ENCODE results near the gene PURA. TPM values are rescaled to one million over a fixed set of nuclear protein-coding genes. Genes with fewer than 3 reads are reported as not detected.
A peak's percentile ranks its signal among the peaks of the same experiment; 100 is the strongest.

The PURA gene
- total and polyA plus RNA-seq, 4 experiments from 2014 or later: 2.5 to 36.2 (median 18.0) TPM

- DNase-seq: no peak
- no peaks in the 10 kb centered on the region for H3K9me3 Mint-ChIP-seq
- H3K27me3 Mint-ChIP-seq: no peaks in the 10 kb centered on the region
- peak overlapping the region; percentile 92 to 100 (median 97) for H3K4me3 Mint-ChIP-seq
- no peaks in the 10 kb centered on the region for H3K27me3 ChIP-seq (ENCODE audit: insufficient read depth, low read length)
- peak overlapping the region; percentile 94 for H3K27ac ChIP-seq (ENCODE audit: low read depth, low read length)
- H3K9me3 ChIP-seq (ENCODE audit: control insufficient read depth in 1 of 2, low read length in 2 of 2): no peaks in the 10 kb centered on the region
- ChIA-PET CTCF (ENCODE audit: partially characterized antibody) (interaction anchor here (0.8 to 10.2 kb wide), 4 partner anchors 8 to 37 kb away, joined by 4 to 72 read pairs (median 4); no protein-coding TSS in a partner anchor), POLR2A (ENCODE audit: partially characterized antibody) (interaction anchor here (0.6 to 4.4 kb wide), 6 partner anchors 6 to 774 kb away, joined by 3 to 33 read pairs (median 4); partner anchors contain the start of genes HARS1, HARS2 and PURA)
- peaks cover 19 to 66% (median 48%) of the 10 kb centered on the region in 4 donors for H3K4me1 Mint-ChIP-seq
- no peaks in the 10 kb centered on the region for H3K36me3 ChIP-seq (ENCODE audit: insufficient read depth, low read length)
- H3K4me1 ChIP-seq (ENCODE audit: insufficient read depth, low read length): peaks cover 55% of the 10 kb centered on the region
- intact Hi-C loops (cut with micrococcal nuclease): loop anchor here (5.0 to 10.0 kb wide), 5 partner anchors 37 to 1532 kb away; partner anchors contain the start of genes HSPA9, MATR3, TAF7 and ZMAT2
- H3K27ac Mint-ChIP-seq: peak overlapping the region; percentile 67 to 100 (median 99)
- H3K4me3 ChIP-seq (ENCODE audit: low read length in 2 of 2): peak overlapping the region; percentile 77 to 88
- H3K36me3 Mint-ChIP-seq: peaks cover 0 to 16% of the 10 kb centered on the region in 2 donors
These were observed 4.7 kb upstream of the PURA start for GRCh38 chr5:140109018-140109758.

- intact Hi-C loops (cut with micrococcal nuclease): loop anchor here (5.0 to 10.0 kb wide), 8 partner anchors 38 to 1775 kb away; partner anchors contain the start of genes APBB3, CDC25C, FAM53C and HSPA9
- ChIA-PET CTCF (ENCODE audit: partially characterized antibody) (interaction anchor here (1.8 to 10.2 kb wide), 2 partner anchors 34 to 37 kb away, joined by 4 to 72 read pairs; no protein-coding TSS in a partner anchor), POLR2A (ENCODE audit: partially characterized antibody) (interaction anchor here (0.6 to 3.7 kb wide), 3 partner anchors 10 to 775 kb away, joined by 3 to 21 read pairs (median 4); no protein-coding TSS in a partner anchor)
- Mint-ChIP-seq H3K27me3 (no peaks in the 10 kb centered on the region), H3K36me3 (peaks cover 0 to 20% of the 10 kb centered on the region in 2 donors), H3K4me1 (peaks cover 22 to 71% (median 53%) of the 10 kb centered on the region in 4 donors), H3K4me3 (peak overlapping the region in 7 of 8 donors; percentile 92 to 100 (median 97)), H3K27ac (peak overlapping the region in 2 of 7 donors; percentile 99), H3K9me3 (no peaks in the 10 kb centered on the region)
- H3K27ac ChIP-seq (ENCODE audit: low read depth, low read length): no peak overlapping the region
- H3K9me3 ChIP-seq (ENCODE audit: control insufficient read depth in 1 of 2, low read length in 2 of 2): no peaks in the 10 kb centered on the region
- no peak for DNase-seq
- no peaks in the 10 kb centered on the region for H3K27me3 ChIP-seq (ENCODE audit: insufficient read depth, low read length)
- peaks cover 57% of the 10 kb centered on the region for H3K4me1 ChIP-seq (ENCODE audit: insufficient read depth, low read length)
- H3K4me3 ChIP-seq (ENCODE audit: low read length in 2 of 2): no peak overlapping the region
- no peaks in the 10 kb centered on the region for H3K36me3 ChIP-seq (ENCODE audit: insufficient read depth, low read length)
These were observed 3.9 kb upstream of the PURA start for GRCh38 chr5:140109759-140110645.

DNA sequence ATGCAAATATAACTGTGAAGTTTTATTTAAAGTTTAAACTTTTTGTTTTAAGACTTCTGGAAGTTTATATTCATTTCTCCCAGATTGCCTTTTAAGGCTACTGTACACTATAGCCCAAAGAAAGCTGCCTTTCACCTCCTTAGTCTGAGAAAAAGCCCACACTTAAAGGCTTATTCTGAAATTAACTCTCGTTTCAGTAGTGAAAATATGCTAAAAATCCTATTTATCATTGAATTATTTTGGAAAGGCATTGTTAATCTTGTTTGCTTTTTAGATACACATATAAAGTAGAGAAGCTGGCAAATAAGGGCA, 3.3 kb upstream of the PURA start:
- Histone ChIP-seq H3K36me3 (ENCODE audit: insufficient read depth, low read length) (no peaks in the 10 kb centered on the region), H3K4me1 (ENCODE audit: insufficient read depth, low read length) (peaks cover 63% of the 10 kb centered on the region), H3K4me3 (ENCODE audit: low read length in 2 of 2) (no peak overlapping the region), H3K27ac (ENCODE audit: low read depth, low read length) (no peak overlapping the region), H3K27me3 (ENCODE audit: insufficient read depth, low read length) (no peaks in the 10 kb centered on the region), H3K9me3 (ENCODE audit: control insufficient read depth in 1 of 2, low read length in 2 of 2) (no peaks in the 10 kb centered on the region)
- H3K27me3 Mint-ChIP-seq: no peaks in the 10 kb centered on the region
- peaks cover 0 to 20% of the 10 kb centered on the region in 2 donors for H3K36me3 Mint-ChIP-seq
- H3K4me1 Mint-ChIP-seq: peaks cover 22 to 77% (median 55%) of the 10 kb centered on the region in 4 donors
- H3K4me3 Mint-ChIP-seq: peak overlapping the region in 1 of 8 donors; percentile 45
- POLR2A ChIA-PET (ENCODE audit: partially characterized antibody): no interaction called here
- CTCF ChIA-PET (ENCODE audit: partially characterized antibody): interaction anchor here (10.2 kb wide), 1 partner anchor 33 kb away, joined by 72 read pairs; no protein-coding TSS in a partner anchor
- intact Hi-C loops (cut with micrococcal nuclease): loop anchor here (5.0 to 10.0 kb wide), 3 partner anchors 452 to 1776 kb away; partner anchors contain the start of genes APBB3, CDC25C, FAM53C and SIL1
- H3K27ac Mint-ChIP-seq: peak overlapping the region in 1 of 7 donors; percentile 97
- H3K9me3 Mint-ChIP-seq: no peaks in the 10 kb centered on the region
- DNase-seq: no peak

GRCh38 chr5:140111011-140111858, 2.7 kb upstream of the PURA start:
- H3K4me1 Mint-ChIP-seq: peaks cover 29 to 80% (median 59%) of the 10 kb centered on the region in 4 donors
- no peak overlapping the region for H3K4me3 ChIP-seq (ENCODE audit: low read length in 2 of 2)
- no peak for DNase-seq
- CTCF ChIA-PET (ENCODE audit: partially characterized antibody): interaction anchor here (0.9 to 12.7 kb wide), 3 partner anchors 28 to 33 kb away, joined by 3 to 148 read pairs (median 72); no protein-coding TSS in a partner anchor
- peaks cover 0 to 20% of the 10 kb centered on the region in 2 donors for H3K36me3 Mint-ChIP-seq
- no peaks in the 10 kb centered on the region for H3K36me3 ChIP-seq (ENCODE audit: insufficient read depth, low read length)
- POLR2A ChIA-PET (ENCODE audit: partially characterized antibody): interaction anchor here (1.4 kb wide), 1 partner anchor 63 kb away, joined by 4 read pairs; no protein-coding TSS in a partner anchor
- H3K27me3 Mint-ChIP-seq: no peaks in the 10 kb centered on the region
- H3K9me3 ChIP-seq (ENCODE audit: control insufficient read depth in 1 of 2, low read length in 2 of 2): no peaks in the 10 kb centered on the region
- intact Hi-C loops (cut with micrococcal nuclease): loop anchor here (5.0 to 10.0 kb wide), 3 partner anchors 451 to 1776 kb away; partner anchors contain the start of genes APBB3, CDC25C, FAM53C and SIL1
- H3K27ac Mint-ChIP-seq: peak overlapping the region in 4 of 7 donors; percentile 57 to 97 (median 69)
- peaks cover 69% of the 10 kb centered on the region for H3K4me1 ChIP-seq (ENCODE audit: insufficient read depth, low read length)
- no peaks in the 10 kb centered on the region for H3K27me3 ChIP-seq (ENCODE audit: insufficient read depth, low read length)
- no peak overlapping the region for H3K27ac ChIP-seq (ENCODE audit: low read depth, low read length)
- no peaks in the 10 kb centered on the region for H3K9me3 Mint-ChIP-seq
- H3K4me3 Mint-ChIP-seq: peak overlapping the region in 4 of 8 donors; percentile 6 to 92 (median 56)

- Mint-ChIP-seq H3K9me3 (no peaks in the 10 kb centered on the region), H3K4me3 (peak overlapping the region; percentile 67 to 96 (median 86)), H3K27ac (peak overlapping the region in 5 of 7 donors; percentile 64 to 97 (median 65)), H3K36me3 (peaks cover 0 to 20% of the 10 kb centered on the region in 2 donors), H3K27me3 (no peaks in the 10 kb centered on the region), H3K4me1 (peaks cover 29 to 80% (median 58%) of the 10 kb centered on the region in 4 donors)
- intact Hi-C loops (cut with micrococcal nuclease): loop anchor here (5.0 to 10.0 kb wide), 3 partner anchors 450 to 1777 kb away; partner anchors contain the start of genes APBB3, CDC25C, FAM53C and SIL1
- DNase-seq: no peak
- H3K9me3 ChIP-seq (ENCODE audit: control insufficient read depth in 1 of 2, low read length in 2 of 2): no peaks in the 10 kb centered on the region
- H3K27me3 ChIP-seq (ENCODE audit: insufficient read depth, low read length): no peaks in the 10 kb centered on the region
- no peak overlapping the region for H3K27ac ChIP-seq (ENCODE audit: low read depth, low read length)
- POLR2A ChIA-PET (ENCODE audit: partially characterized antibody): interaction anchor here (0.6 to 1.4 kb wide), 3 partner anchors 16 to 547 kb away, joined by 3 to 4 read pairs (median 4); no protein-coding TSS in a partner anchor
- CTCF ChIA-PET (ENCODE audit: partially characterized antibody): interaction anchor here (0.9 to 12.7 kb wide), 4 partner anchors 9 to 38 kb away, joined by 3 to 148 read pairs (median 4); no protein-coding TSS in a partner anchor
- peaks cover 70% of the 10 kb centered on the region for H3K4me1 ChIP-seq (ENCODE audit: insufficient read depth, low read length)
- H3K4me3 ChIP-seq (ENCODE audit: low read length in 2 of 2): no peak overlapping the region
- H3K36me3 ChIP-seq (ENCODE audit: insufficient read depth, low read length): no peaks in the 10 kb centered on the region
These were observed 1.9 kb upstream of the PURA start for GRCh38 chr5:140111859-140112551.
